ENCODE measurements around the gene NHSL2.
"Not testable (repeated sequence)": the region's sequence is repeated elsewhere in the genome, so short reads cannot be mapped to it uniquely, and the experiment has no call there.

NHSL2 gene

DNA sequence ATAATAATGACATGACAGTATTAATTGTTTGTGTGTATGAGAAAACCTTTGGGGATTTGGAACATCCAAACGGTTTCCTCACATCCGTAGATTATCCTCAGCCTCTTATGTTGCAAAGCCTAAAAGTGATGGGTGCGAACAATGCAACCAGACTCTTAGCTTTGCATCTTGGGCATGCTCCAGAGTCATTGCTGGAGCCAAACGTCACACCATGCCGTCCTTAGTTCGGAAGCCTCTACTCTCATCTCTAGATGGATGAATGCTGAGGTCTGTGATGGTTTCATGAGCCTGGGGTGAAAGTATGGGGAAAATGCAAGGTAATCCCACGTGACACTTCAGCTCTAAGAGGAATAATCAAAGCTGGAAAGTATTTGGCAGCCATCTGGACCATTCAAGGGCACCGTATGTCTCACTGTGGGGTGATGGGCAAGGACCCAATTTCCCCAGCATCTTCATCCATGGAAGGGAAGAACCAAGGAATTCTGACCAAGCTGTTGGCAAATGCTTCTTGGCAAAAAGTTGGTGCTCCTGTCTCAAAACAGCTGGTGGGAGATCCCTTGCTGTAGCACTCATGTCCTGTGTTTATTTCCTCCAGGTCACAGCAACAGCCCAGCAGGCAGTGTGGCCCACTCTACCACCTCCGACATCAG, 227.3 kb downstream of the NHSL2 start:
- DNase-seq, result no peak

DNA sequence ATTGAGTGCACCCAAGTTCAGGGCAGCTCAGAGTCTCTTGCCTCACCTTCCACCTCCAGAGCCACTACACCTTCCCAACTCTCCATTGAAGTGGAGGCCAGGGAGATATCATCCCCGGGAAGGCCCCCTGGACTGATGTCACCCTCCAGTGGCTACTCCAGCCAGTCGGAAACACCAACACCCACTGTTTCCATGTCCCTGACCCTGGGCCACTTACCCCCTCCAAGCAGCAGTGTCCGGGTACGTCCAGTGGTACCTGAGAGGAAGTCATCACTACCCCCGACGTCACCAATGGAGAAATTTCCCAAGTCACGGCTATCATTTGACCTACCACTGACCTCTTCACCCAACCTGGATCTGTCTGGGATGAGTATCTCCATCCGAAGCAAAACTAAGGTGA, 228.9 kb downstream of the NHSL2 start:
- no peak for DNase-seq

DNA sequence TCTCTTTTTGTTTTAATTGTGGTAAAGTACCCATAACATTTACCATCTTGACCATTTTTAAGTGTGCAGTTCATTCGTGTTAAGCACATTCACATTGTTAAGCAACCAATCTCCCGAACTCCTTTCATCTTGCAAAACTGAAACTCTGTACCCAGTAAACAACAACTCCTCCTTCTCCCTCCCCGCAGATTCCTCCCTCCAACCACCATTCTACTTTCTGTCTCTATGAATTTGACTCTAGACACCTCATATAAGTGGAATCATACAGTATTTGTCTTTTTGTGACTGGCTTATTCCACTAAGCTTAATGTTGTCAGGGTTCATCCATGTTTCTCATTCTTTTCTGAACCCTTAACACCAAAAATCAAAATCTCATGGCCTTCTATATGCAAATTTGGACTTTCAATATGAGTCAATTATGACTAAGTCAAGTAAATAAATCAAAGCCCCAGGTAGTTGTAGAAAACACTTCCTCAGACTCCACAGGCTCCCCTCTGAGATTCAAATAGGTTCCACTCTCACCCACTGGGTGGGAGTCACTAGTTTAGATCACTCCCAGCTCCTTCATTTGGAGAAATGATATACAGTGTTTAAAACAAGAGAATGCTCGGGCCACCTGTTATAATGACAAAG, 230.8 kb downstream of the NHSL2 start:
- DNase-seq, result no peak

DNA sequence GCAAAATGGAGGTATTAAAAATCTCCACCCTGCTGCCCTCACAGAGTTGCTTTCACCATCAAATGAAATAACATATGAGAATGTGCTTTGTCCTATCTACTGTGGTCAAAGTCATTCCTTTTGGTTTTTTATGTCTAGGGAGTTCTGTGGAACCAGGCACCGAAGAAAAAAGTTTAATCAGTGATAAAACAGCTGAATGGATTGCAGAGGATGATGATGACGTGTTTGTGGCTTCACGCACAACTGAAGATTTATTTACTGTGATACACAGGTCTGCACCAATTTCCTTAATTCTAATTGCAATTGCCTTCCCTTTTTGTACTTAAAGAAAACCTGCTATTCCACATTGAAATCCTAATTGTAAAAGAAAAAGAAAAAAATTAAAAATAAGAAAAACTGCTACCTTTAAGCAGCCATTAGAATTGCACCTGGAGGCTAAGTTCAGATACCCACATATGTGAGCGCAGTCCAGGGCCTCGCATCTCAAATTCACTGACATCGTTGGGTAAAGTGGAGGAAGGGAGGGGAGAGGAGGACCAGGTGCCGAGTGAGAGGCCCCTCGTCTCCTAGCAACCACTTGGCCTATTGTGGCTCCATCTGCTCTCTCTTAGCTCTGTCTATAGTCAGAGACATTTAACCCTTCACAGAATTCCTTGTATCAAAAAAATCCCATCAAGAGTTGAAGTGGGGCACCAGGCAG, 231.6 kb downstream of the NHSL2 start:
- peak; percentile 79 for DNase-seq

DNA sequence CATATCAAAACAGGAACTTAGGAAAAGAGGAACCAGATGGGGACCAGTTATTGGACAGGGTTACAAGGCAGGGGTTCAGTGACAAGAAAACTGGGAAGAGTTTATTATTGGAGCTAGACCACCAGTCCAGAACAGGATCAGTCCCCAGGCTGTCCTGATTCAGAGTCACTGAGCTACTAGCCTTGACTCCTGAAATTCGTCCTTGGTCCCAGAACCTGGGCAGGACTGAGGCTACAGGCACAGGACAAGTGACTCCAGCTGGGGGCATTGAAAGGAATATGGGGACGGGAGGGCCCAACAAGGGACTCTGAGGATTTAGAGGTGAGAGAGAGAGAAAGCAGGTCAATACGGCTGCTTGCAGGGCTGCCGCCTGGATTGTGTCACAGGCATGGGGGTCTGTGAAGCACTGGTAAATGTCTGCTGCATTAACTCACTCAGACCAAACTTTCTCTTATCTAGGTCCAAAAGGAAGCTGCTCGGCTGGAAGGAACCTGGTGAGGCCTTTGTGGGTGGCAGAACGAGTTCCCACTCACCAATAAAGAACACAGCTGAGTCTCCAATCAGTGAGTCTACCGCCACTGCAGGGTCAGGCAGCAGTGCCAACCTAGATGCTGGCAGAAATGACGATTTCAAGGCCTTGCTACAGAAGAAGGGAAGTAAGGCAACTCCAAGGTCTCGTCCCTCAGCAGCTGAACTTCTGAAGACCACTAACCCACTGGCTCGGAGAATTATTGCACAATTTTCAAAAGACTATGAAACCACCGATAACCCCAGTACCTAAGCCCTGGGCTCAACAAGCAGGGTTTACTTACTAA, 232.4 kb downstream of the NHSL2 start:
- DNase-seq, result no peak

DNA sequence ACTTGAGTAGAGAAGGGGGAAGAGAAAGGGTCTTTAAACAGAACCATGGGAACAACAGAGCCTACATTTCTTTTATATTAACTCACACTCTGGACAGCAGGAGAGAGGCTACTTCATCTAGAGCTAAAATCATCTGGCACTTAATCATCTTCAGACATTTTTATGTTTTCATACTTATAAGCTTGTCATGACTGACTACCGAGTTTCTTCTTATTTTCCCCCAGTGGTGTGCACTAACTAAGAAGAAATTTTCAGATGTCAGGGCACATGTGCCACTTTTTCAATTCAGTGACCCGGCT, 232.9 kb downstream of the NHSL2 start:
- no peak for DNase-seq

DNA sequence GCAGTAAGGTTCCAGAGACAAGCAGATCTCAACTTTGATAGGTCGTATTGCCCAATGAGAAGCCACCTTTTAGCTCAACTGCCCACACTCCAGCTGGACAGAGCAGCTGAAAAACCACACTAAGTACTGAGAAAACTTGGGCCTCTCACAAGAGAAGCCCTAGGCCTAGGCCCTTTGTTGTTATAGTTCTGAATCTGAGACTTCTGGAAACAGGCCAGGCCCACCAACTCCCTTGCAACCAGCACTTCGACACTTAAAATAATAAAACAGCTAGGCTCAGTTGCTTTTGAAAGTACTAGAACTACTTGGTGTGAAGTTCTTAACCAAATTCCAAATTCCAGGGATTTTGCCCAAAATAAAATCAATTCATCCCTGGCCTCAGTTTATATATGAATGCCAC, 234.5 kb downstream of the NHSL2 start:
- DNase-seq, result no peak

DNA sequence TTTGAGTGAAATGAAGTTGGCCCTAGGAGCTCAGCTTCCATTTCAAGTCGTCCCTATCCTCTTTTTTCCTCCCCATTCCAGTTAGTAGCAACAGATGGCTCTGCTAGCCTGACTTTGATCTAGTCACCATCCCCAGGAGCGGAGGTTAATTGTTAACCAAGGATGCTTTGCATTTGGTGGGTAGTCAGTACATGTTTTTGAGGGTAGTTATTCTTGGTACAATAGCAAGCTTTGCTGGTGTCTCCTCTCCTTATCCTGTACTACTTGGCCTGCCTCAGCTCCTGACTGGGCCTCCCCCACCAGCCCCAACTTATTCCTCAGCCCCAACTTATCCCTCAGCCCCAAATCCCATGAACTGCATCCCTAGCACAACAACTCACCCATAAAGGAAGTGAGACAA, 235.9 kb downstream of the NHSL2 start:
- no peak for DNase-seq

DNA sequence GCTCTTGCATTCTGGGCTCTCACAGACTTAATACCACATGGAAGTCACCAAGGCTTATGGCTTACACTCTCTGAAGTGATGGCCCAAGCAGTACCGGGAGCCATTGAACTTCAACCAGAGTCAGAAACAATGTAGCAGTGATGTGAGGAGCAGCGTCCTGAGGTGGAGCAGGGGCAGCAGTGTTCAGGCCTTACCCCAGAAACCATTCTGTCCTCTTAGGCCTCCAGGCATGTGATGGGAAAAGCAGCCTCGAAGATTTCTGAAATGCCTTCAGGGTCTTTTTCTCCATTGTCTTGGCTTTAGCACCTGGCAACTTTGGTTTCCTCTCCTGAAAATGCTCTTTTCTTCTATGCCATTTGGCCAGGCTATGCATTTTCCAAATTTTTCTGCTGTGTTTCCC, 248.1 kb downstream of the NHSL2 start:
- no peak for DNase-seq

DNA sequence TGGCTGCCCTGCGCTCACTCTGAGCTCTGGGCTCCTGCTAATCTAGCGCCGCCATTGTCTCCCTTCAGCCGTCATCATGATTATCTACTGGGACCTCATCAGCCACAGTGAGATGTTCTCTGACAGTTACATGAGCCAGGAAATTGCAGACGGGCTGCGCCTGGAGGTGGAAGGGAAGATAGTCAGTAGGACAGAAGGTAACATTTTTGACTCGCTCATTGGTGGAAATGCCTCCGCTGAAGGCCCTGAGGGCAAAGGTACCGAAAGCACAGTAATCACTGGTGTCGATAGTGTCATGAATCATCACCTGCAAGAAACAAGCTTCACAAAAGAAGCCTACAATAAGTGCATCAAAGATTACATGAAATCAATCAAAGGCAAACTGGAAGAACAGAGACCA, 249.1 kb downstream of the NHSL2 start:
- no peak for DNase-seq

DNA sequence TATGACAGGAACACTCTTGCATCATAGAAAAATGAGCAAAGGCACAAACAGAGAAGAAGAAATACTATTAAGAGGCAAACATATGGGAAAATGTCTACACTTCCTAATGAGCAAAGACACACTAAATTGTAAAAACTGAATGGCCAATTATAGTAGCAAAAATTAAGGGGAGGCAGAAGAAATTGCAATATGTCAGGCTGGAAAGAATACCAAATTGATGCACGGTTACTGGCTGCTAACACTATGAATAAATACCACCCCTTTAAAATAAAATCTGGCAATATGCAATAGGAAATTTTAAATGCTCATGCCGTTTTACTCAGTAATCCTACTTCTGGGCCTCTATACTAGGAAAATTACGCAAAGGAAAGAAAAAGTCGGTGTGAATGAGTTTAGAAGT, 254.9 kb downstream of the NHSL2 start:
- DNase-seq, result no peak

DNA sequence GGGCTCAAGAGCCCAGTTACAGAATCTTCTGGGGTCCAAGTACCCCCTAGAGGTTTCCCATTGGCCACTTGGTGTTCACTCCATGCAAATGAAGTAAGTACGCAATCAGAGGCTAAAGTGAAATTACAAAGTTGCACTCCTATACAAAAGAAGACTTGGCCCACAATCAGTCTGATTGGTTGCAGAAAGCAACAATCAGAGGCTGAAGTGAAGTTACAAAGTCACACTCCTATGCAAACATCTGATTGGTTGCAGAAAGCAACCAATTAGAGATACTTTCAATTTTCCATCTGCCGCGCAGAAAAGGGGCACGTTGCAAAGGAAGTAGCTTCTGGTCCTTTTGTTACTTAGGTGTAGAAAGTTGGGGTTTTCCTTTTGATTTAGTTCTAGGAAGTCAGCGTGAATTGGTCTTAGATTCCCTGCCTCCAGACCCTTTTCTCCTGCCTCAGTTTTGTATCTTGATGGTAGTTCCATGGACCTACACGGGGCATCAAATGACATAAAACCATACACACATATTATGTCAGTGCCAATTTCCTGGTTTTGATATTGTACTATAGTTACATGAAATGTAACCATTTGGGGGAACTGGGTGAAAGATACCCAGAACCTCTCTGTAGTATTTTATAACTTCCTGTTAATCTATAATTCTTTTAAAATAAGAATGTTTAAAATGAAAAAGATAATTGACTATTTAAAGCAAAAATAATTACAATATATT, 258.5 kb downstream of the NHSL2 start:
- DNase-seq, result no peak

DNA sequence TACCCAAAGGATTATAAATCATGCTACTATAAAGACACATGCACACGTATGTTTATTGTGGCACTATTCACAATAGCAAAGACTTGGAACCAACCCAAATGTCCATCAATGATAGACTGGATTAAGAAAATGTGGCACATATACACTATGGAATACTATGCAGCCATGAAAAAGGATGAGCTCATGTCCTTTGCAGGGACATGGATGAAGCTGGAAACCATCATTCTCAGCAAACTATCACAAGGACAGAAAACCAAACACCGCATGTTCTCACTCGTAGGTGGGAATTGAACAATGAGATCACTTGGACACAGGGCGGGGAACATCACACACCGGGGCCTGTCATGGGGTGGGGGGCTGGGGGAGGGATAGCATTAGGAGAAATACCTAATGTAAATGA, 265.6 kb downstream of the NHSL2 start:
- not testable (repeated sequence) for DNase-seq

DNA sequence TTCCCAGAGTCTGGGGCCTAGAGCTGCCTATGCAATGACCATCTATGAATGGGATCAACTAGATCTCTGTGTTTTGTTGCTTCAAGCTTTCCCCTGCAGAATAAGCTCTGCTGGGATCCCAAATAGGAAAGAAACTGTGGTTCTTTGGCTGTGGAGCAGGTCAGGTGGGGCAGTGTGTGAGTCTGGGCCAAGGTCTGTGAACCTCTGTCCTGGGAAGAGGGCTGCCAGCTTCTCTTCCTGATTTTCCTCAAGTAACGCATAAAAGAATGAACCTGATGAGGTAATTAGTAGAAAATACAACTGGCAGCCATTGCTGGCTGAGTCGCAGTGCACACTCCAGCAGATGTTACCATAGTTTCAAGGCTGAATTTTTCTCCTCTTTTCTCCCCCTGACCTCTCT, 266.3 kb downstream of the NHSL2 start:
- DNase-seq, result no peak

DNA sequence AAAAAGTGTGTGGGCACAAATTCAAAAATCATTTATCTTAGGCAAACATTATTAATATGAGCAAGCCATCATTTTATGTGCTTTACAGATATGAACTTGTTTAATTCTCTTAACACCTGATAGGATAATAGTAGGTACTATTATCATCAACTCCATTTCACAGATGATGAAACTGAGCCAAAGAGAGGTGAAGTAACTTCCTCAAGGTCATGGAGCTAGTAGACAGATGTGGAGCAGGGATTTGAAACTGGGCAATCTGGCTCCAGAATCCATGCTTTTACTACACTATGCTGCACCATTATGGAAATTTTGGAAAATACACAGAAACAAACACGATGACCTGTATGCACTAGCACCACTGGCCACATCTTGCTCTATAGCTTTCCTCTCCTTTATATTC, 269.9 kb downstream of the NHSL2 start:
- DNase-seq, result peak; percentile 5

DNA sequence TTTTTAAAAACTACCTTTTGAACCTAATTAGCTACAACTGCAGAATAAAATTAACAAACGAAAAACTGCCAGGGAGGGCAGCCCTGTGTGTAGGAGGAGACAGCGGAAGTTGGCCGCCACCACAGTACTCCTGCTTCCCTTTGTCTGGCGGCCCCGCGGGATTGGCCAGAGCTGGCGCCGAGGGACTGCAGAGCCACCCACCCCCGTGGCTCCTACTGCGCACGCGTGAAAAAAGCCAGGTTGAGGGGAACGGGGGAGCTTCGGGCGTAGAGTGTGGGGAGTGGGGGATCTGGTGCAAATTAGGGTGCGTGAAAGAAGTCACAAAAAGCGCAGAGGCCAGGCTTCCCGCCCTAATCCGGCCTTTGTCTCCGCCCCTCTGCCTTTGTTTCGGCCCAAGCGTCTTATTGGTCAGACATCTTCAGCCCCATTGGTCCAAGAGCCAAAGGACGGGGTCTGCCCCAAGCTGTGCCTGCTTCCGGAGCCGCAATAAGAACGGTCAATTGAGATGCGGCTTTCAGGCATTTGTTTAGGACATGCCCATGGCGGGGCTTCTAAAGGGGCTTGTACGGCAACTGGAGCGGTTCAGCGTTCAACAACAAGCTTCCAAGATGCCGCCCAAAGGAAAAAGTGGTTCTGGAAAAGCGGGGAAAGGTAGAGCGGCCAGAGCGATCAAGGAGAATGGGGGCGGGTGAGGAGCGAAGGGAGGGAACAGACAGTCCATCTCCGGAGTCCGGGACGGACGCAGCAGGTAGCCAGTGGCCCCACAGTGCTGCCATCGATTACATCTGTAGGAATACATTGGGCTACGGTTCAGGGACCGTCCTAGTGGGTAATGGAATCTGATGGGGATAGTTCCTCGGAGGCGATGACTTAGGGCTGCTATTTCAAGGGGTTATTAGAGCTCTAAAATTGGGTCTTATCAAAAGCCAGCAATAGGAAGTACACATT, 270.8 kb downstream of the NHSL2 start, which contains the start of gene PIN4:
Gene PIN4 (plus strand): TSS at position 580 of the 948 bp plus-strand sequence. CDS start 29 bp downstream, at position 609.
- peak; percentile 92 for DNase-seq

DNA sequence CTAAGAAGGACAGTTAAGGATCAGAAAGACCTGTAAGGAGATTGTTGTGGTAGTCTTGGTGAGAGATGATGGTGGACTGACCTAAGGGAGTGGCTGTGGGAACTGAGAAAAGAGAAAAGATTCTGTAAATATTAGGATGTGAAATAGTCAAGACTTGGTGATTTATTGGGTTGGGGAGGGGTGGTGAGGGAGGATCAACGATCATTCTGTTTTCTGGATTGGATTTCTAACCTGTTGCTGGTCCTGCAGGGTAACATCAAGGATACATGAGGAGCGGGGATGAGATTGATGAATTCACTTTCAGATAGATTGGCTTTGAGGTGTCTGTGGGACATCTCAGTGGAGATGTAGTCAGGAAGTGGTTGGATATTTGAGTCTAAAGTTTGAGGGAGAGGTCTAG, 272.3 kb downstream of the NHSL2 start:
- DNase-seq, result no peak

DNA sequence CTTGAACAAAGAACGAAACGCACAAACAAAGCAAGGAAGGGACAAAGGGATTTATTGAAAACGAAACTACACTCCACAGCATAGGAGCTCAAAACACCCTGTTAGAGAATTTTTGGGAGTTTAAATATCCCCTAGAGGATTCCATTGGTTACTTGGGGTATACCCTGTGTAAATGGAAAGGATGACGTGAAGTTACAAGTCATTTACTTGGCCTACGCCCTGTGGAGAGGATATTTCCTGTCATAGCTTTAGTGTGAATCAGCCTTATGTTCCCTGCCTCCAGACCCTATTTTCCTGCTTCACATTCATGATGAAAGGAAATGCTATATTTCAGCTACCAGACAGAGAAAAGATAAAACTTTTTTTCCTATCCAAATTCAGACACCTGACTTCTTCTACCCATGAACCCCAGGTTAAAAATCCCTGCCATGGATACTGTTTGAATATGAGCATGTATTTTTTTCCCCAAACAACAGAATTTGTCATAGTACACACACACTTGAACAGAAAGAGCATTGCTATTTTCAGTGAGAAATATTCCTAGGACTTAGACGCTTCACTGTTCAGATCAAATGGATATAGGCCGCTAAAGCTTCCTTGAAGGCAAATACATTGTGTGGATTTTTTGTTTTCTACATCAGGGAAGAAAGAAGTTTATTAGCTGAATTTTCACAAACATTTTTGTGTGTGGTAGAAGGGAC, 291.3 kb downstream of the NHSL2 start:
- DNase-seq, result no peak

Measured in NCI-H748 treated with DMSO at 0.1 percent for 48 hours (cell line).